Ishikawa (cell line): ENCODE measurements around the gene FAIM2.

ENCODE experiments used
- CEBPB ChIP-seq: IDR thresholded peaks from 2 replicates; pipeline ENCODE4 v1.6.1; 2012
- CREB1 ChIP-seq: IDR thresholded peaks from 2 replicates; pipeline ENCODE4 v1.6.1; 2012; ENCODE audit warnings: low read depth
- NFIC ChIP-seq: IDR thresholded peaks from 2 replicates; pipeline ENCODE4 v1.6.1; 2012
- RAD21 ChIP-seq: IDR thresholded peaks from 2 replicates; pipeline ENCODE4 v1.6.1; 2012; ENCODE audit warnings: low read depth
- TAF1 ChIP-seq: IDR thresholded peaks from 2 replicates; pipeline ENCODE4 v1.6.1; 2012; ENCODE audit warnings: low read depth, mild to moderate bottlenecking
- TEAD4 ChIP-seq: IDR thresholded peaks from 2 replicates; pipeline ENCODE4 v1.6.1; 2012
- YY1 ChIP-seq: IDR thresholded peaks from 2 replicates; pipeline ENCODE4 v1.6.1; 2012; ENCODE audit warnings: low read depth
- TF ChIP-seq, protein P1 (sequence below): IDR thresholded peaks from 2 replicates; pipeline ENCODE4 v1.6.1; 2012; ENCODE audit warnings: low read depth, mild to moderate bottlenecking
- TF ChIP-seq, protein P2 (sequence below): IDR thresholded peaks from 2 replicates; pipeline ENCODE4 v1.6.1; 2012

DNA sequence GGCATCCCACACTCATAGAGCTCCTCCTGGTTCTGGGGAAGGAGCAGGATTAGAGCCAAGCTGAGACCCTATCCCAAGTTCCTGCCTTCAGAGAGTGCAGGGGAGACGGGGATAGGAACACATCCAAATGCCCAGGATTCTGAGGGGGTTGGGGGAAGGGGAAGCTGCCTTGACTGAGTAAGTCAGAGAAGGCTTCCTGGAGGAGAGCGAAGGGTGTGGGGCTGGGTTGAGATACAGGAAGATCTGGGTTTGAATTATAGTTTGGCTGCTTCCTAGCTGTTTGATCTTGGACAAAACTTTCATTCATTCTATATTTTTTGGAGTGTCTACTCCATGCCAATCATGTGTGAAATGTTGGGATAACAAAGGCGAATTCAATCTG is 38.8 kb upstream of the FAIM2 start:
- TF ChIP-seq TEAD4 (no peak), TAF1 (no peak), YY1 (no peak), NFIC (no peak), CREB1 (no peak), RAD21 (no peak), CEBPB (no peak)
- TF ChIP-seq, protein P1, sequence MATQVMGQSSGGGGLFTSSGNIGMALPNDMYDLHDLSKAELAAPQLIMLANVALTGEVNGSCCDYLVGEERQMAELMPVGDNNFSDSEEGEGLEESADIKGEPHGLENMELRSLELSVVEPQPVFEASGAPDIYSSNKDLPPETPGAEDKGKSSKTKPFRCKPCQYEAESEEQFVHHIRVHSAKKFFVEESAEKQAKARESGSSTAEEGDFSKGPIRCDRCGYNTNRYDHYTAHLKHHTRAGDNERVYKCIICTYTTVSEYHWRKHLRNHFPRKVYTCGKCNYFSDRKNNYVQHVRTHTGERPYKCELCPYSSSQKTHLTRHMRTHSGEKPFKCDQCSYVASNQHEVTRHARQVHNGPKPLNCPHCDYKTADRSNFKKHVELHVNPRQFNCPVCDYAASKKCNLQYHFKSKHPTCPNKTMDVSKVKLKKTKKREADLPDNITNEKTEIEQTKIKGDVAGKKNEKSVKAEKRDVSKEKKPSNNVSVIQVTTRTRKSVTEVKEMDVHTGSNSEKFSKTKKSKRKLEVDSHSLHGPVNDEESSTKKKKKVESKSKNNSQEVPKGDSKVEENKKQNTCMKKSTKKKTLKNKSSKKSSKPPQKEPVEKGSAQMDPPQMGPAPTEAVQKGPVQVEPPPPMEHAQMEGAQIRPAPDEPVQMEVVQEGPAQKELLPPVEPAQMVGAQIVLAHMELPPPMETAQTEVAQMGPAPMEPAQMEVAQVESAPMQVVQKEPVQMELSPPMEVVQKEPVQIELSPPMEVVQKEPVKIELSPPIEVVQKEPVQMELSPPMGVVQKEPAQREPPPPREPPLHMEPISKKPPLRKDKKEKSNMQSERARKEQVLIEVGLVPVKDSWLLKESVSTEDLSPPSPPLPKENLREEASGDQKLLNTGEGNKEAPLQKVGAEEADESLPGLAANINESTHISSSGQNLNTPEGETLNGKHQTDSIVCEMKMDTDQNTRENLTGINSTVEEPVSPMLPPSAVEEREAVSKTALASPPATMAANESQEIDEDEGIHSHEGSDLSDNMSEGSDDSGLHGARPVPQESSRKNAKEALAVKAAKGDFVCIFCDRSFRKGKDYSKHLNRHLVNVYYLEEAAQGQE: no peak
- TF ChIP-seq, protein P2, sequence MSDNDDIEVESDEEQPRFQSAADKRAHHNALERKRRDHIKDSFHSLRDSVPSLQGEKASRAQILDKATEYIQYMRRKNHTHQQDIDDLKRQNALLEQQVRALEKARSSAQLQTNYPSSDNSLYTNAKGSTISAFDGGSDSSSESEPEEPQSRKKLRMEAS: no peak
